ENCODE results near the gene SLC6A2. TPM values are rescaled to one million over a fixed set of nuclear protein-coding genes. Genes with fewer than 3 reads are reported as not detected.

The SLC6A2 gene
- total RNA-seq, 1 donor from 2014 or later, result not detected

DNA sequence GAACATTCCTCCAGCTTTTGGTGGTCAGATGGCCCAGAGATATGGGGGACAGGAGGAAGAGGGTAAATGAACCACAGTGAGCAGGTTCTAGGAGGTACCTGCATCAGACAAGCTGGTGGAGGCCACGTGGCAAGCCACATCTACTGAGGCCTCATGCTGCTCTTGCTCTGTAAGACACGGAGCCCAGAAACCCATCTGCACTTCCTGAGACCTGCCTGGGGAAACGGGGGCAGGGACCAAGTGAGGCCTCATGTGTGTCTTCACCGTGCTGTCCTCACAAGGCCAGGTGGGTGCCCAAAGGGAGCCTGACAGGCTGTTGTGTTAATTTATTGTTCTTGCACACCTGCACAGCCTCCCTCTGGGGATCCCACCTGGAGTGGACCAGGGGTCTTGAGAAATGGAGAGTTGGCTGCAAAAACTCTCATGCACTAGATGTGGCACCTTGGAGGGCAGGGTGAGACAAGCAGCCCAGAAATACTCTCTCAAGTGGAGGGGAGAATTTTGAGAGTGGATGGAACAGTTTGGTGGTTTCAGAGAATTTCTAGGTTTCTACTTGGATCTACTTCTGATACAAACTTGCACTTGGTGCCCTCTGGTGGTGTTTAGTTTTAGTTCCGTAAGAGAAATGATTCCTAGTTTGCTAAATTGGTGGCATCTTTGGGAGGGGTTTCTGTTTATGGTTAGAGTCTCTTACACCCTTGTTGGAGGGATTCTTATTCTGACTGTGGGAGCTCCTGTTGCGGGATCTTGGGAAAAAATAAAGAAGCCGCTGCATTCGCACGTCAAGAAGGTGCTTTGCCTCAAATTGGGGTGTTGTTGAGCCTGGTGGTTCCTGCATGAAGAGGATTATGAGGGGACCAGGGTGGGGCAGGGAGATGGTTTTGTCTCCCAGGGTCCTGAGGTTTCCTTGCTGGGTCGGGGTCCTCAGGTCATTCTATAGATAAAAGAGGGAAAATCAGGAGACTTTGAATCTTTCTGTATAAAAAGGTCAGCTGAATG, 47.5 kb downstream of the SLC6A2 start:
- Mint-ChIP-seq H3K27ac (ENCODE audit: unreplicated experiment) (no peak overlapping the region), H3K9me3 (ENCODE audit: unreplicated experiment) (no peaks in the 10 kb centered on the region), H3K4me3 (ENCODE audit: unreplicated experiment) (no peak overlapping the region), H3K36me3 (ENCODE audit: unreplicated experiment) (no peaks in the 10 kb centered on the region), H3K4me1 (ENCODE audit: low read depth, unreplicated experiment) (peaks cover 12% of the 10 kb centered on the region), H3K27me3 (ENCODE audit: unreplicated experiment) (peaks cover 5% of the 10 kb centered on the region)
- TF ChIP-seq, protein P1, sequence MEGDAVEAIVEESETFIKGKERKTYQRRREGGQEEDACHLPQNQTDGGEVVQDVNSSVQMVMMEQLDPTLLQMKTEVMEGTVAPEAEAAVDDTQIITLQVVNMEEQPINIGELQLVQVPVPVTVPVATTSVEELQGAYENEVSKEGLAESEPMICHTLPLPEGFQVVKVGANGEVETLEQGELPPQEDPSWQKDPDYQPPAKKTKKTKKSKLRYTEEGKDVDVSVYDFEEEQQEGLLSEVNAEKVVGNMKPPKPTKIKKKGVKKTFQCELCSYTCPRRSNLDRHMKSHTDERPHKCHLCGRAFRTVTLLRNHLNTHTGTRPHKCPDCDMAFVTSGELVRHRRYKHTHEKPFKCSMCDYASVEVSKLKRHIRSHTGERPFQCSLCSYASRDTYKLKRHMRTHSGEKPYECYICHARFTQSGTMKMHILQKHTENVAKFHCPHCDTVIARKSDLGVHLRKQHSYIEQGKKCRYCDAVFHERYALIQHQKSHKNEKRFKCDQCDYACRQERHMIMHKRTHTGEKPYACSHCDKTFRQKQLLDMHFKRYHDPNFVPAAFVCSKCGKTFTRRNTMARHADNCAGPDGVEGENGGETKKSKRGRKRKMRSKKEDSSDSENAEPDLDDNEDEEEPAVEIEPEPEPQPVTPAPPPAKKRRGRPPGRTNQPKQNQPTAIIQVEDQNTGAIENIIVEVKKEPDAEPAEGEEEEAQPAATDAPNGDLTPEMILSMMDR (IDR thresholded peaks at IDR 0.05; ENCODE audit: partially characterized antibody, unreplicated experiment), result peak; percentile 70
- no peak for DNase-seq

DNA sequence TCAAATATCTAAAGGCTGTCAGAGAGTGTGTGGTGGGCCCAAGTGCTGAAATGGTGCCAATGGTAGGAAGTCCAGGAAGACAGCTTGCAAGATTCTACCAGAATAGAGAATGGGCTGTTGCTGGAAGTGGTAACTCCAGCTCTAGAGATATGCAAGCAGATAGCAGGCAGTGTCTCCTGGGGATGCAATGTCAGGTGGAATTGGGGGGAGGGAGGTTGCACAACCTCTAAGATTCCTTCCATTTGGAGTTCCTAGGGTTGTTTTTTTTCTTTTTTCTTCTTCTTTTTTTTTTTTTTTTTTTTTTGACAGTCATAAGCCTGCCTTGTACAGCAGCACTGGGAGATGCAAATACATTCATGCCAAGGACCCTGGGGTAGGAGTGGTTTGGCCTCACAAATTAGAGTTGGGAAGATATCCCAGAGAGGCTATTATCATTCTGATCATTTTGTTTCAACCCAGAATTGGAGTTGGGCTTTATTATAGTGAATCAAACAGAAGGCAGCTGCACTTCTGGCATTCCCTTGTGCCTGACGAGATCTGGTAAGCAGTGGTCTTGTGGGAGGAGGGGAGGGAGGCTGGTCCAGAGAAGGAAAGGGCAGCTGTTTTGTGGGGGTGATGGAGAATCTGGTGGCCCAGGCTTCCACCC, 51.1 kb downstream of the SLC6A2 start:
- TF ChIP-seq, protein P1 (IDR thresholded peaks at IDR 0.05; ENCODE audit: partially characterized antibody, unreplicated experiment), result no peak
- Mint-ChIP-seq H3K9me3 (ENCODE audit: unreplicated experiment) (no peaks in the 10 kb centered on the region), H3K27ac (ENCODE audit: unreplicated experiment) (no peak overlapping the region), H3K4me1 (ENCODE audit: low read depth, unreplicated experiment) (peaks cover 10% of the 10 kb centered on the region), H3K27me3 (ENCODE audit: unreplicated experiment) (peaks cover 5% of the 10 kb centered on the region), H3K36me3 (ENCODE audit: unreplicated experiment) (no peaks in the 10 kb centered on the region), H3K4me3 (ENCODE audit: unreplicated experiment) (no peak overlapping the region)
- no peak for DNase-seq

DNA sequence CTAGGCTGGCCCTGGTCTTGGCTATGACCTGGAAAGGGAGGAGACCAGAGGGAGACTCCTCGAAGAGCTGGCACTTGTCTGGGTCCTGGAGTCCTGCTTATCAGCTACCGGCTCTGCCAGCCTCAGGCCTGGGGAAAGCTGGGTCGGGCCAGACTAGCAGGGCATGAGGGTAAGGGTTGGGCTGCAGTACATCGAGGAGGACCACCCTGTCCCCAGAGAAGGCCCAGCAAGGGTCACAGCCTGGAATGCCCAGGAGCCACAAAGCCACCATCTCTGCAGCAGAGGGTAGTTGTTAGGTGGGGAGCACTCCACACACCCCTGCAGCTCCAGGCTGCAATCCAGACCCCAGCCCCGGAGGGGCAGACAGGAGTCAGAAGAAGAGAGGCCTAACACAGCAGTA, 54.0 kb downstream of the SLC6A2 start:
- H3K27ac Mint-ChIP-seq (ENCODE audit: unreplicated experiment), result no peak overlapping the region
- TF ChIP-seq, protein P1 (IDR thresholded peaks at IDR 0.05; ENCODE audit: partially characterized antibody, unreplicated experiment), result no peak
- no peaks in the 10 kb centered on the region for H3K36me3 Mint-ChIP-seq (ENCODE audit: unreplicated experiment)
- H3K4me1 Mint-ChIP-seq (ENCODE audit: low read depth, unreplicated experiment), result peaks cover 8% of the 10 kb centered on the region
- H3K27me3 Mint-ChIP-seq (ENCODE audit: unreplicated experiment), result peaks cover 5% of the 10 kb centered on the region
- H3K4me3 Mint-ChIP-seq (ENCODE audit: unreplicated experiment), result no peak overlapping the region
- DNase-seq, result no peak
- H3K9me3 Mint-ChIP-seq (ENCODE audit: unreplicated experiment), result no peaks in the 10 kb centered on the region

DNA sequence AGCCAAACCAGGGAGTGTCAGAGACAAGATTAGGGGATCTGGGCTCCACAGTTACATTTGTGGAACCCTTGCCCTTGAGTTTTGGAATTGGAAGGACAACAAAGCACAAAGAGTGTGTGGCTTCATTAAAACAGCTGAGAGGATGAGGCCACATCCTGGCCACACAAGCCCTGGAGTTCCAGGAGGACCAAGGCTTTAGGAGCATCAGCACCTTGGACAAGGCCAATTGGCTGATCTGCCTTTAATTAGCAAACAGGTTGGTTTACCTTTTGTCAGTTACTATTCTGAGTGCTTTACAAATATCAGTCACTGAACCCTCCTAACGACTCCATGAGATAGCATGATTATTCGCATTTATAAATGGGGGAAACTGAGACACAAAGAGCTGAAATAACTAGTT, 54.7 kb downstream of the SLC6A2 start:
- Mint-ChIP-seq H3K9me3 (ENCODE audit: unreplicated experiment) (no peaks in the 10 kb centered on the region), H3K27me3 (ENCODE audit: unreplicated experiment) (peaks cover 5% of the 10 kb centered on the region), H3K27ac (ENCODE audit: unreplicated experiment) (no peak overlapping the region), H3K4me1 (ENCODE audit: low read depth, unreplicated experiment) (peaks cover 8% of the 10 kb centered on the region), H3K4me3 (ENCODE audit: unreplicated experiment) (no peak overlapping the region), H3K36me3 (ENCODE audit: unreplicated experiment) (no peaks in the 10 kb centered on the region)
- TF ChIP-seq, protein P1 (IDR thresholded peaks at IDR 0.05; ENCODE audit: partially characterized antibody, unreplicated experiment), result no peak
- no peak for DNase-seq
